ENCODE results near the gene ARHGAP15.

Gene ARHGAP15

GRCh38 chr2:143705108-143705707, 576.0 kb downstream of the ARHGAP15 start:
- no peak for DNase-seq (ENCODE audit: low read depth, low spot score)
- Histone ChIP-seq H3K9ac (ENCODE audit: insufficient read length, low read depth) (no peak overlapping the region), H3K4me3 (ENCODE audit: insufficient read length, low read depth) (no peak overlapping the region), H3K36me3 (ENCODE audit: insufficient read depth, insufficient read length, low read length) (no peaks in the 10 kb centered on the region), H3K4me1 (ENCODE audit: insufficient read depth, insufficient read length) (no peaks in the 10 kb centered on the region), H3K9me3 (ENCODE audit: insufficient read depth, low read length) (peaks cover 5% of the 10 kb centered on the region; the same call in 1 of the 2 replicates), H3K27me3 (ENCODE audit: insufficient read depth, insufficient read length) (no peaks in the 10 kb centered on the region)
- TF ChIP-seq ZNF274 (IDR thresholded peaks at IDR 0.05; ENCODE audit: low read depth, low read length), result no peak

GRCh38 chr2:143706354-143706753, 577.1 kb downstream of the ARHGAP15 start:
- Histone ChIP-seq H3K9ac (ENCODE audit: insufficient read length, low read depth) (no peak overlapping the region), H3K36me3 (ENCODE audit: insufficient read depth, insufficient read length, low read length) (no peaks in the 10 kb centered on the region), H3K9me3 (ENCODE audit: insufficient read depth, low read length) (peaks cover 10% of the 10 kb centered on the region), H3K27me3 (ENCODE audit: insufficient read depth, insufficient read length) (no peaks in the 10 kb centered on the region), H3K4me3 (ENCODE audit: insufficient read length, low read depth) (no peak overlapping the region), H3K4me1 (ENCODE audit: insufficient read depth, insufficient read length) (no peaks in the 10 kb centered on the region)
- no peak for DNase-seq (ENCODE audit: low read depth, low spot score)
- TF ChIP-seq YY1 (IDR thresholded peaks at IDR 0.05; ENCODE audit: insufficient read depth, insufficient read length) (no peak), ZNF274 (IDR thresholded peaks at IDR 0.05; ENCODE audit: low read depth, low read length) (no peak), SUZ12 (IDR thresholded peaks at IDR 0.05; ENCODE audit: extremely low read depth, insufficient read depth, insufficient read length) (no peak)

GRCh38 chr2:143708682-143709081, 579.5 kb downstream of the ARHGAP15 start:
- TF ChIP-seq SUZ12 (IDR thresholded peaks at IDR 0.05; ENCODE audit: extremely low read depth, insufficient read depth, insufficient read length) (no peak), YY1 (IDR thresholded peaks at IDR 0.05; ENCODE audit: insufficient read depth, insufficient read length) (no peak), ZNF274 (IDR thresholded peaks at IDR 0.05; ENCODE audit: low read depth, low read length) (no peak)
- Histone ChIP-seq H3K9me3 (ENCODE audit: insufficient read depth, low read length) (peaks cover 11% of the 10 kb centered on the region), H3K4me3 (ENCODE audit: insufficient read length, low read depth) (no peak overlapping the region), H3K9ac (ENCODE audit: insufficient read length, low read depth) (no peak overlapping the region), H3K4me1 (ENCODE audit: insufficient read depth, insufficient read length) (no peaks in the 10 kb centered on the region), H3K27me3 (ENCODE audit: insufficient read depth, insufficient read length) (no peaks in the 10 kb centered on the region), H3K36me3 (ENCODE audit: insufficient read depth, insufficient read length, low read length) (no peaks in the 10 kb centered on the region)
- no peak for DNase-seq (ENCODE audit: low read depth, low spot score)

- no peak for DNase-seq (ENCODE audit: low read depth, low spot score)
- H3K9ac ChIP-seq (ENCODE audit: insufficient read length, low read depth), result no peak overlapping the region
- H3K4me1 ChIP-seq (ENCODE audit: insufficient read depth, insufficient read length), result no peaks in the 10 kb centered on the region
- no peak for TF ChIP-seq ZNF274 (IDR thresholded peaks at IDR 0.05; ENCODE audit: low read depth, low read length)
- TF ChIP-seq SUZ12 (IDR thresholded peaks at IDR 0.05; ENCODE audit: extremely low read depth, insufficient read depth, insufficient read length), result no peak
- H3K27me3 ChIP-seq (ENCODE audit: insufficient read depth, insufficient read length), result no peaks in the 10 kb centered on the region
- no peak overlapping the region for H3K4me3 ChIP-seq (ENCODE audit: insufficient read length, low read depth)
- H3K9me3 ChIP-seq (ENCODE audit: insufficient read depth, low read length), result peaks cover 11% of the 10 kb centered on the region
- no peaks in the 10 kb centered on the region for H3K36me3 ChIP-seq (ENCODE audit: insufficient read depth, insufficient read length, low read length)
Observed at GRCh38 chr2:143710196-143710595, 581.0 kb downstream of the ARHGAP15 start.

GRCh38 chr2:143710879-143711278, 581.7 kb downstream of the ARHGAP15 start:
- no peaks in the 10 kb centered on the region for H3K27me3 ChIP-seq (ENCODE audit: insufficient read depth, insufficient read length)
- peaks cover 11% of the 10 kb centered on the region for H3K9me3 ChIP-seq (ENCODE audit: insufficient read depth, low read length)
- H3K4me3 ChIP-seq (ENCODE audit: insufficient read length, low read depth), result no peak overlapping the region
- DNase-seq (ENCODE audit: low read depth, low spot score), result no peak
- TF ChIP-seq SUZ12 (IDR thresholded peaks at IDR 0.05; ENCODE audit: extremely low read depth, insufficient read depth, insufficient read length) (no peak), YY1 (IDR thresholded peaks at IDR 0.05; ENCODE audit: insufficient read depth, insufficient read length) (no peak), ZNF274 (IDR thresholded peaks at IDR 0.05; ENCODE audit: low read depth, low read length) (no peak)
- H3K36me3 ChIP-seq (ENCODE audit: insufficient read depth, insufficient read length, low read length), result no peaks in the 10 kb centered on the region
- H3K9ac ChIP-seq (ENCODE audit: insufficient read length, low read depth), result no peak overlapping the region
- H3K4me1 ChIP-seq (ENCODE audit: insufficient read depth, insufficient read length), result no peaks in the 10 kb centered on the region

- no peak for TF ChIP-seq SUZ12 (IDR thresholded peaks at IDR 0.05; ENCODE audit: extremely low read depth, insufficient read depth, insufficient read length)
- no peak for TF ChIP-seq ZNF274 (IDR thresholded peaks at IDR 0.05; ENCODE audit: low read depth, low read length)
- no peak for TF ChIP-seq YY1 (IDR thresholded peaks at IDR 0.05; ENCODE audit: insufficient read depth, insufficient read length)
- Histone ChIP-seq H3K9ac (ENCODE audit: insufficient read length, low read depth) (no peak overlapping the region), H3K4me3 (ENCODE audit: insufficient read length, low read depth) (no peak overlapping the region), H3K9me3 (ENCODE audit: insufficient read depth, low read length) (peaks cover 5% of the 10 kb centered on the region; the same call in 1 of the 2 replicates), H3K4me1 (ENCODE audit: insufficient read depth, insufficient read length) (no peaks in the 10 kb centered on the region), H3K36me3 (ENCODE audit: insufficient read depth, insufficient read length, low read length) (no peaks in the 10 kb centered on the region), H3K27me3 (ENCODE audit: insufficient read depth, insufficient read length) (no peaks in the 10 kb centered on the region)
- DNase-seq (ENCODE audit: low read depth, low spot score), result no peak
Observed at GRCh38 chr2:143716522-143716921, 587.3 kb downstream of the ARHGAP15 start.

- H3K36me3 ChIP-seq (ENCODE audit: insufficient read depth, insufficient read length, low read length), result no peaks in the 10 kb centered on the region
- no peaks in the 10 kb centered on the region for H3K4me1 ChIP-seq (ENCODE audit: insufficient read depth, insufficient read length)
- peaks cover 1% of the 10 kb centered on the region; the same call in 1 of the 2 replicates for H3K9me3 ChIP-seq (ENCODE audit: insufficient read depth, low read length)
- H3K9ac ChIP-seq (ENCODE audit: insufficient read length, low read depth), result no peak overlapping the region
- no peaks in the 10 kb centered on the region for H3K27me3 ChIP-seq (ENCODE audit: insufficient read depth, insufficient read length)
- no peak for DNase-seq (ENCODE audit: low read depth, low spot score)
- TF ChIP-seq SUZ12 (IDR thresholded peaks at IDR 0.05; ENCODE audit: extremely low read depth, insufficient read depth, insufficient read length) (no peak), ZNF274 (IDR thresholded peaks at IDR 0.05; ENCODE audit: low read depth, low read length) (no peak), YY1 (IDR thresholded peaks at IDR 0.05; ENCODE audit: insufficient read depth, insufficient read length) (no peak)
- H3K4me3 ChIP-seq (ENCODE audit: insufficient read length, low read depth), result no peak overlapping the region
Observed at GRCh38 chr2:143717053-143717452, 587.8 kb downstream of the ARHGAP15 start.

Data from NT2/D1 (cell line).